Measurements from ENCODE around the gene PHACTR2. TPM values are rescaled to one million over a fixed set of nuclear protein-coding genes. Genes with fewer than 3 reads are reported as not detected.
A peak's percentile ranks its signal among the peaks of the same experiment; 100 is the strongest.
"Not testable (repeated sequence)": the region's sequence is repeated elsewhere in the genome, so short reads cannot be mapped to it uniquely, and the experiment has no call there.

The PHACTR2 gene
- total RNA-seq (10 to 100 TPM; 15.1 to 23.8 TPM), polyA plus RNA-seq (10 to 100 TPM in 1 of 2 donors, 1 to 10 TPM in 1; 4.0 to 14.9 TPM)

- DNase-seq (ENCODE audit: low spot score) = peak; percentile 72
- Histone ChIP-seq H3K9me3 (ENCODE audit: control insufficient read depth in 4 of 4, low read length in 3 of 4) (no peaks in the 10 kb centered on the region), H3K4me3 (ENCODE audit: low read depth in 1 of 3, low read length in 3 of 3) (peak within 1 kb of the TSS; percentile 77 to 90 (median 81)), H3K9ac (ENCODE audit: low read depth in 1 of 2, low read length in 2 of 2) (peak within 1 kb of the TSS; percentile 70 to 80), H3K36me3 (ENCODE audit: control insufficient read depth in 4 of 4, insufficient read depth in 3 of 4, low read depth in 1 of 4, low read length in 3 of 4) (no peaks in the 10 kb centered on the region), H3K4me1 (ENCODE audit: control insufficient read depth in 4 of 4, insufficient read depth in 4 of 4, low read length in 3 of 4) (peaks cover 0 to 6% (median 3%) of the 10 kb centered on the region in 4 donors), H3K27ac (ENCODE audit: low read depth in 1 of 2, low read length in 2 of 2) (peak within 1 kb of the TSS; percentile 90 to 94), H3K27me3 (ENCODE audit: control insufficient read depth in 4 of 4, insufficient read depth in 4 of 4, low read length in 3 of 4) (no peaks in the 10 kb centered on the region)
- no peak for TF ChIP-seq SP1 (IDR thresholded peaks at IDR 0.05)
- peak; percentile 14 for TF ChIP-seq MAX (IDR thresholded peaks at IDR 0.05)
- TF ChIP-seq GABPA (IDR thresholded peaks at IDR 0.05 in 1 of 2, conservative IDR thresholded peaks at IDR 0.05 in 1 of 2) = no peak
- no peak for TF ChIP-seq RAD21 (IDR thresholded peaks at IDR 0.05)
- TF ChIP-seq NR2F2 (IDR thresholded peaks at IDR 0.05) = no peak
- TF ChIP-seq YY1 (IDR thresholded peaks at IDR 0.05) = peak; percentile 43
- no peak for TF ChIP-seq RXRA (IDR thresholded peaks at IDR 0.05)
- TF ChIP-seq FOXA2 (IDR thresholded peaks at IDR 0.05) = no peak
- TF ChIP-seq HNF4A (conservative IDR thresholded peaks at IDR 0.05) = peak in 1 of 2 donors; percentile 3
- no peak for TF ChIP-seq HNF4G (IDR thresholded peaks at IDR 0.05)
- WGBS = 2% methylated on average over 69 of the region's 69 CpGs
Measured at GRCh38 chr6:143677891-143678791, at the start of gene PHACTR2. Gene PHACTR2, plus strand, starts transcription at chr6:143677965. Its CDS starts 199 bp downstream, at chr6:143678164.

GRCh38 chr6:143629104-143630080 is 48.4 kb upstream of the PHACTR2 start:
- Histone ChIP-seq H3K36me3 (ENCODE audit: control insufficient read depth in 4 of 4, insufficient read depth in 3 of 4, low read depth in 1 of 4, low read length in 3 of 4) (no peaks in the 10 kb centered on the region), H3K27ac (ENCODE audit: low read depth in 1 of 2, low read length in 2 of 2) (no peak overlapping the region), H3K4me3 (ENCODE audit: low read depth in 1 of 3, low read length in 3 of 3) (no peak overlapping the region), H3K27me3 (ENCODE audit: control insufficient read depth in 4 of 4, insufficient read depth in 4 of 4, low read length in 3 of 4) (no peaks in the 10 kb centered on the region), H3K9ac (ENCODE audit: low read depth in 1 of 2, low read length in 2 of 2) (no peak overlapping the region), H3K9me3 (ENCODE audit: control insufficient read depth in 4 of 4, low read length in 3 of 4) (no peaks in the 10 kb centered on the region), H3K4me1 (ENCODE audit: control insufficient read depth in 4 of 4, insufficient read depth in 4 of 4, low read length in 3 of 4) (no peaks in the 10 kb centered on the region)
- 83% methylated on average over 12 of the region's 12 CpGs for WGBS
- DNase-seq (ENCODE audit: low spot score) = no peak
- TF ChIP-seq FOXA2 (IDR thresholded peaks at IDR 0.05) = no peak
- no peak for TF ChIP-seq REST (IDR thresholded peaks at IDR 0.05)
- TF ChIP-seq TAF1 (conservative IDR thresholded peaks at IDR 0.05) = no peak
- no peak for TF ChIP-seq HNF4A (conservative IDR thresholded peaks at IDR 0.05)
- TF ChIP-seq SP1 (IDR thresholded peaks at IDR 0.05) = no peak
- no peak for TF ChIP-seq RXRA (IDR thresholded peaks at IDR 0.05)
- TF ChIP-seq HNF4G (IDR thresholded peaks at IDR 0.05) = no peak
- TF ChIP-seq EGR1 (IDR thresholded peaks at IDR 0.05; ENCODE audit: low read depth in 2 of 2) = no peak
- TF ChIP-seq NR2F2 (IDR thresholded peaks at IDR 0.05) = no peak
- no peak for TF ChIP-seq GABPA (IDR thresholded peaks at IDR 0.05 in 1 of 2, conservative IDR thresholded peaks at IDR 0.05 in 1 of 2)
- TF ChIP-seq FOXA1 (IDR thresholded peaks at IDR 0.05) = no peak
- TF ChIP-seq YY1 (IDR thresholded peaks at IDR 0.05) = no peak
- no peak for TF ChIP-seq CTCF (IDR thresholded peaks at IDR 0.05; ENCODE audit: low read depth, low read length, missing input control)
- no peak for TF ChIP-seq RAD21 (IDR thresholded peaks at IDR 0.05)
- TF ChIP-seq ATF3 (IDR thresholded peaks at IDR 0.05) = no peak

GRCh38 chr6:143631196-143631595 is 46.6 kb upstream of the PHACTR2 start:
- DNase-seq (ENCODE audit: low spot score); H3K9me3 ChIP-seq (ENCODE audit: control insufficient read depth in 4 of 4, low read length in 3 of 4); H3K27ac ChIP-seq (ENCODE audit: low read depth in 1 of 2, low read length in 2 of 2); H3K4me1 ChIP-seq (ENCODE audit: control insufficient read depth in 4 of 4, insufficient read depth in 4 of 4, low read length in 3 of 4); H3K36me3 ChIP-seq (ENCODE audit: control insufficient read depth in 4 of 4, insufficient read depth in 3 of 4, low read depth in 1 of 4, low read length in 3 of 4); H3K4me3 ChIP-seq (ENCODE audit: low read depth in 1 of 3, low read length in 3 of 3); H3K27me3 ChIP-seq (ENCODE audit: control insufficient read depth in 4 of 4, insufficient read depth in 4 of 4, low read length in 3 of 4); H3K9ac ChIP-seq (ENCODE audit: low read depth in 1 of 2, low read length in 2 of 2): not testable (repeated sequence)
- WGBS = 96% methylated on average over 4 of the region's 4 CpGs
